Measurements from ENCODE around the gene RPGR.

DNA sequence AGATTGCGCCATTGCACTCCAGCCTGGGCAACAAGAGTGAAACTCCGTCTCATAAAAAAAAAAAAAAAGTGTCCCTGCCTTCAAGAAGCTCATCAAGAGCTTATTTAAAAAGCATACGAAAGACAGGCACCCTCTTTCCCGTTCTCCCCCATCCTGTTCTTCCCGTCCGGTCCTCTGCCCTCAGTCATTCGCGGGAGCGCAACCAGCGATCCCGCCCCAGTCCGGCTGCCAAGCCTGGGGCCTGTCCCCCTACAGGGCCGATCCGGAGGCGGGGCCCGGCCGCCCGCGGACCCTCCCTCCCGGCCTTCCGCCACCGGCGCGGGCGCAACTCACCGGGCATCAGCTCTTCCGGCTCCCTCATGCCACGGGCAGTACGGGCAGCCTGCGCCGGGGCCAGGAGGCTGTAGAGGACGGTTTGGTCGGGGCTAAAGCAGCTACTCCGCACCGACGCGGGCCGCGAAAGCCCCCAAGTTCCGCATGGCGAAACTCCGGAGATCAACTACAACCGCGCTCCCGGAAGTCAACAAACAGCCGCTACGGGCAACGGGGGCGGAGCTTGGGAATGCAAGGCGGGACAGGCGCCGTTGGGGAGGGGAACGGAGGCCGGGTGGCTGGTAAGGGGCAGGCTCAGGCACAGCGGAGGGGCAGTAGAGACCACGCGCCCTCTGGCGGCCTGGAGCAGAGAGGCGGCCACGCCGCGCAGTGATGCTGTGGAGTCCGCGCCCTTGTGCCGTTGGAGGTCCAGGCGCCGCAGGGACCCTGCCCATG, at the start of gene RPGR:
- TF ChIP-seq, protein P1, sequence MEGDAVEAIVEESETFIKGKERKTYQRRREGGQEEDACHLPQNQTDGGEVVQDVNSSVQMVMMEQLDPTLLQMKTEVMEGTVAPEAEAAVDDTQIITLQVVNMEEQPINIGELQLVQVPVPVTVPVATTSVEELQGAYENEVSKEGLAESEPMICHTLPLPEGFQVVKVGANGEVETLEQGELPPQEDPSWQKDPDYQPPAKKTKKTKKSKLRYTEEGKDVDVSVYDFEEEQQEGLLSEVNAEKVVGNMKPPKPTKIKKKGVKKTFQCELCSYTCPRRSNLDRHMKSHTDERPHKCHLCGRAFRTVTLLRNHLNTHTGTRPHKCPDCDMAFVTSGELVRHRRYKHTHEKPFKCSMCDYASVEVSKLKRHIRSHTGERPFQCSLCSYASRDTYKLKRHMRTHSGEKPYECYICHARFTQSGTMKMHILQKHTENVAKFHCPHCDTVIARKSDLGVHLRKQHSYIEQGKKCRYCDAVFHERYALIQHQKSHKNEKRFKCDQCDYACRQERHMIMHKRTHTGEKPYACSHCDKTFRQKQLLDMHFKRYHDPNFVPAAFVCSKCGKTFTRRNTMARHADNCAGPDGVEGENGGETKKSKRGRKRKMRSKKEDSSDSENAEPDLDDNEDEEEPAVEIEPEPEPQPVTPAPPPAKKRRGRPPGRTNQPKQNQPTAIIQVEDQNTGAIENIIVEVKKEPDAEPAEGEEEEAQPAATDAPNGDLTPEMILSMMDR (IDR thresholded peaks at IDR 0.05) = peak; percentile 40 to 85 (median 78)
- TF ChIP-seq POLR2A (IDR thresholded peaks at IDR 0.05) (no peak), POLR2AphosphoS5 (IDR thresholded peaks at IDR 0.05) (peak; percentile 78)
